Esophagus squamous epithelium (tissue), 4 donors: ENCODE results near the gene GTF3C1.

Source experiments
- POLR2A ChIP-seq, 4 donors: fragments of 450-650 bp; IDR thresholded peaks; one replicate each; pipeline ENCODE4 v1.6.1; 2017; ENCODE audit warnings: antibody characterized with exemption in 4 of 4, mild to moderate bottlenecking in 4 of 4, moderate library complexity in 3 of 4
- TF ChIP-seq, protein P1 (sequence below), 6 experiments: fragments of 450-650 bp in 4 of 6; fragments of 200-600 bp in 2 of 6; sonication (generic) in 2 of 6; IDR thresholded peaks; one replicate each; pipeline ENCODE4 v1.5.1; 2016 to 2019; ENCODE audit warnings: antibody characterized with exemption in 6 of 6, mild to moderate bottlenecking in 4 of 6, moderate library complexity in 4 of 6

GRCh38 chr16:27471661-27472060, 78.1 kb downstream of the GTF3C1 start:
- TF ChIP-seq, protein P1, sequence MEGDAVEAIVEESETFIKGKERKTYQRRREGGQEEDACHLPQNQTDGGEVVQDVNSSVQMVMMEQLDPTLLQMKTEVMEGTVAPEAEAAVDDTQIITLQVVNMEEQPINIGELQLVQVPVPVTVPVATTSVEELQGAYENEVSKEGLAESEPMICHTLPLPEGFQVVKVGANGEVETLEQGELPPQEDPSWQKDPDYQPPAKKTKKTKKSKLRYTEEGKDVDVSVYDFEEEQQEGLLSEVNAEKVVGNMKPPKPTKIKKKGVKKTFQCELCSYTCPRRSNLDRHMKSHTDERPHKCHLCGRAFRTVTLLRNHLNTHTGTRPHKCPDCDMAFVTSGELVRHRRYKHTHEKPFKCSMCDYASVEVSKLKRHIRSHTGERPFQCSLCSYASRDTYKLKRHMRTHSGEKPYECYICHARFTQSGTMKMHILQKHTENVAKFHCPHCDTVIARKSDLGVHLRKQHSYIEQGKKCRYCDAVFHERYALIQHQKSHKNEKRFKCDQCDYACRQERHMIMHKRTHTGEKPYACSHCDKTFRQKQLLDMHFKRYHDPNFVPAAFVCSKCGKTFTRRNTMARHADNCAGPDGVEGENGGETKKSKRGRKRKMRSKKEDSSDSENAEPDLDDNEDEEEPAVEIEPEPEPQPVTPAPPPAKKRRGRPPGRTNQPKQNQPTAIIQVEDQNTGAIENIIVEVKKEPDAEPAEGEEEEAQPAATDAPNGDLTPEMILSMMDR (IDR thresholded peaks at IDR 0.05) = no peak
- no peak for TF ChIP-seq POLR2A (IDR thresholded peaks at IDR 0.05)
